Hepatocyte (in vitro differentiated cells): ENCODE data around the gene CGB1. TPM values are rescaled to one million over a fixed set of nuclear protein-coding genes. Genes with fewer than 3 reads are reported as not detected.

ENCODE experiments used
- DNase-seq: peaks from one replicate; pipeline ENCODE4 v3.0.0-alpha.2; 2016; ENCODE audit warnings: low spot score
- H2AFZ ChIP-seq: fragments of 200-600 bp; sonication (generic); 2 replicates; pipeline ENCODE4 v1.6.0; 2016; ENCODE audit warnings: antibody characterized with exemption, mild to moderate bottlenecking
- H3K27ac ChIP-seq: fragments of 200-600 bp; sonication (generic); 2 replicates; pipeline ENCODE4 v1.5.1; 2016; ENCODE audit warnings: mild to moderate bottlenecking
- H3K27me3 ChIP-seq: fragments of 200-600 bp; sonication (generic); 2 replicates; pipeline ENCODE4 v1.6.1; 2016
- H3K36me3 ChIP-seq: fragments of 200-600 bp; sonication (generic); replicated peaks from 2 replicates; pipeline ENCODE4 v1.5.1; 2016; ENCODE audit warnings: low read depth; ENCODE audit not compliant: insufficient read depth
- H3K4me1 ChIP-seq: fragments of 200-600 bp; sonication (generic); 2 replicates; pipeline ENCODE4 v1.5.1; 2016; ENCODE audit warnings: mild to moderate bottlenecking, moderate library complexity; ENCODE audit not compliant: insufficient read depth
- H3K4me2 ChIP-seq: fragments of 200-600 bp; sonication (generic); 2 replicates; pipeline ENCODE4 v1.6.0; 2016
- H3K4me3 ChIP-seq: fragments of 200-600 bp; sonication (generic); 2 replicates; pipeline ENCODE4 v1.5.1; 2016; ENCODE audit warnings: mild to moderate bottlenecking
- H3K79me2 ChIP-seq: fragments of 200-600 bp; sonication (generic); 2 replicates; pipeline ENCODE4 v1.6.0; 2017; ENCODE audit warnings: mild to moderate bottlenecking
- H3K9me2 ChIP-seq: fragments of 200-600 bp; sonication (generic); replicated peaks from 2 replicates; pipeline ENCODE4 v1.6.0; 2017; ENCODE audit warnings: mild to moderate bottlenecking; ENCODE audit not compliant: insufficient read depth
- H3K9me3 ChIP-seq: fragments of 200-600 bp; sonication (generic); 2 replicates; pipeline ENCODE4 v1.5.1; 2016; ENCODE audit warnings: low read depth, mild to moderate bottlenecking
- H4K20me1 ChIP-seq: fragments of 200-600 bp; sonication (generic); 2 replicates; pipeline ENCODE4 v1.6.0; 2016; ENCODE audit warnings: mild to moderate bottlenecking; ENCODE audit not compliant: insufficient read depth, poor library complexity, severe bottlenecking
- CTCF ChIP-seq: fragments of 200-600 bp; sonication (generic); IDR thresholded peaks from 2 replicates; pipeline ENCODE4 v1.5.1; 2016; ENCODE audit warnings: antibody characterized with exemption, mild to moderate bottlenecking; ENCODE audit not compliant: poor library complexity
- EZH2 ChIP-seq: fragments of 200-600 bp; sonication (generic); IDR thresholded peaks from 2 replicates; pipeline ENCODE4 v1.6.1; 2016; ENCODE audit warnings: antibody characterized with exemption, mild to moderate bottlenecking, borderline replicate concordance
- EZH2phosphoT487 ChIP-seq: fragments of 200-600 bp; sonication (generic); IDR thresholded peaks from one replicate; pipeline ENCODE4 v1.6.1; 2018; ENCODE audit warnings: antibody characterized with exemption, mild to moderate bottlenecking, low read depth, moderate library complexity; ENCODE audit not compliant: unreplicated experiment, severe bottlenecking
- WGBS: methylation state at CpG from one replicate; pipeline ENCODE4 v1.1.6; 2016; ENCODE audit warnings: low lambda C conversion rate; ENCODE audit errors: missing lambda C conversion rate; 5-methylcytosine and 5-hydroxymethylcytosine counted together
- polyA plus RNA-seq: library from polyadenylated mRNA; unstranded; fragments of >200 nt; fragmentation: Nextera tagmentation; extraction: Ambion mirVana; gene quantifications from 2 replicates; pipeline ENCODE4 v1.2.1, GENCODE V29; 2016
- total RNA-seq: library from RNA; depleted of rRNA; stranded (reverse); fragments of >200 nt; gene quantifications from 2 replicates; pipeline ENCODE4 v1.2.3, GENCODE V29; 2014

The CGB1 gene
- total and polyA plus RNA-seq, 2 experiments from 2014 or later: 0.52 TPM; not detected in 1

DNA sequence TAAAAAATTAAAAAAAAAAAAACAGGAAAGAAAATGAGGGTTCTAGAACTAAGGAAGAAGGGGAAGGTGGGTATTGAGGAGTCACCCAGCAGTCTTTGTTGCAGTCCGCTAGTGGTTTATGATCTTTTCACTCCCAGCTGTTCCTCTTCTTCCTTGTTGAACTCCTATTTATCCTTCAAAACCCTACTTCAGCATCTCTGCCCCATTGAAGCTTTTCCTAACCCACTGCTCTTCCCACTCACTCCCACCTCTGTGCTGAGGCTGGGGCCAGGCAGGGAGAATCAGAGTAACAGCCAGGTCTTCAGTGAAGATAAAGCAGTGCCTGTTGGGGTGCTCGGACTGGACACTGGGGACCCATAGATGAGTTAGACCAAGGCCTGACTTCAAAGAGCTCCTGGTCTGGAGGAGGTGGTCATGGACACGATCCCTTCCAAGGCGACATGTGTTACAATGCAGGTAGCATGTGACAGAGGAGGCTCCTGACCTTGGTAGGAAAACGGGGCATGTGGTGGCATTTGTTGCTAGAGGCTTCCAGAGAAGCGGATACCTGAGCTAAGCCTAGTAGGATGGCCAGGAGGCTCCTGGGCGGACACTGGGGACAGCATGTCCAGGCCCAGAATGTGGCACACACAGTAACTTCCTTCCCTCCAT lies 31.6 kb downstream of the CGB1 start:
- H3K27me3 ChIP-seq: no peaks in the 10 kb centered on the region
- H3K4me3 ChIP-seq: no peak overlapping the region
- no peaks in the 10 kb centered on the region for H3K9me2 ChIP-seq
- no peak overlapping the region for H3K27ac ChIP-seq
- H3K4me2 ChIP-seq: no peak overlapping the region
- no peaks in the 10 kb centered on the region for H3K4me1 ChIP-seq
- no peaks in the 10 kb centered on the region for H3K36me3 ChIP-seq
- no peak overlapping the region for H2AFZ ChIP-seq
- TF ChIP-seq EZH2 (no peak), CTCF (no peak), EZH2phosphoT487 (no peak)
- DNase-seq: no peak
- peaks cover 2% of the 10 kb centered on the region for H3K79me2 ChIP-seq
- no peaks in the 10 kb centered on the region for H4K20me1 ChIP-seq
- 97% methylated on average over 7 of the region's 7 CpGs for WGBS
- no peaks in the 10 kb centered on the region for H3K9me3 ChIP-seq

- H3K4me1 ChIP-seq: no peaks in the 10 kb centered on the region
- 99% methylated on average over 15 of the region's 15 CpGs for WGBS
- H3K4me2 ChIP-seq: no peak overlapping the region
- peaks cover 2% of the 10 kb centered on the region for H3K79me2 ChIP-seq
- no peak overlapping the region for H2AFZ ChIP-seq
- no peaks in the 10 kb centered on the region for H3K9me2 ChIP-seq
- DNase-seq: no peak
- no peak overlapping the region for H3K4me3 ChIP-seq
- H3K36me3 ChIP-seq: no peaks in the 10 kb centered on the region
- no peaks in the 10 kb centered on the region for H3K9me3 ChIP-seq
- H3K27ac ChIP-seq: no peak overlapping the region
- TF ChIP-seq EZH2 (no peak), CTCF (no peak), EZH2phosphoT487 (no peak)
- H3K27me3 ChIP-seq: no peaks in the 10 kb centered on the region
- H4K20me1 ChIP-seq: no peaks in the 10 kb centered on the region
These were observed 32.6 kb downstream of the CGB1 start for GRCh38 chr19:49004133-49004532.

GRCh38 chr19:48999481-49000325 lies 37.0 kb downstream of the CGB1 start:
- no peaks in the 10 kb centered on the region for H3K27me3 ChIP-seq
- H3K9me3 ChIP-seq: no peaks in the 10 kb centered on the region
- peak; percentile 79 for DNase-seq
- H2AFZ ChIP-seq: no peak overlapping the region
- WGBS: 60% methylated on average over 16 of the region's 16 CpGs
- peaks cover 36% of the 10 kb centered on the region for H3K79me2 ChIP-seq
- H3K27ac ChIP-seq: no peak overlapping the region
- H4K20me1 ChIP-seq: no peaks in the 10 kb centered on the region
- TF ChIP-seq EZH2phosphoT487: no peak
- TF ChIP-seq EZH2: no peak
- TF ChIP-seq CTCF: peak; percentile 58
- no peak overlapping the region for H3K4me3 ChIP-seq
- H3K4me2 ChIP-seq: no peak overlapping the region
- no peaks in the 10 kb centered on the region for H3K9me2 ChIP-seq
- no peaks in the 10 kb centered on the region for H3K36me3 ChIP-seq
- peaks cover 2% of the 10 kb centered on the region for H3K4me1 ChIP-seq
